ENCODE data around the gene KRTAP10-7.
"Not testable (repeated sequence)": the region's sequence is repeated elsewhere in the genome, so short reads cannot be mapped to it uniquely, and the experiment has no call there.

KRTAP10-7 gene

GRCh38 chr21:44590897-44591800 lies 9.2 kb upstream of the KRTAP10-7 start:
- not testable (repeated sequence) for FAIRE-seq

DNA sequence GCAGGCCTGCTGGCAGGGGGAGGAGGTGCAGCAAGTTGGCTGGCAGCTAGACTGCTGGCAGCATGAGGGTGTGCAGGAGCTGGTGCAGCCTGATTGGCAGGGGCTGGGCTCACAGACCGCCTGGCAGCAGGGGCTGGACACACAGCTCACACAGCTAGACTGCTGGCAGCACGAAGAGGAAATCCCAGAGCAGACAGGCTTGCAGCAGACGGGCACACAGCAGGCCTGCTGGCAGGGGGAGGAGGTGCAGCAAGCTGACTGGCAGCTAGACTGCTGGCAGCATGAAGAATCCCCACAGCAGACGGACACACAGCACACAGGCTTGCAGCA lies 8.6 kb upstream of the KRTAP10-7 start:
- not testable (repeated sequence) for FAIRE-seq

DNA sequence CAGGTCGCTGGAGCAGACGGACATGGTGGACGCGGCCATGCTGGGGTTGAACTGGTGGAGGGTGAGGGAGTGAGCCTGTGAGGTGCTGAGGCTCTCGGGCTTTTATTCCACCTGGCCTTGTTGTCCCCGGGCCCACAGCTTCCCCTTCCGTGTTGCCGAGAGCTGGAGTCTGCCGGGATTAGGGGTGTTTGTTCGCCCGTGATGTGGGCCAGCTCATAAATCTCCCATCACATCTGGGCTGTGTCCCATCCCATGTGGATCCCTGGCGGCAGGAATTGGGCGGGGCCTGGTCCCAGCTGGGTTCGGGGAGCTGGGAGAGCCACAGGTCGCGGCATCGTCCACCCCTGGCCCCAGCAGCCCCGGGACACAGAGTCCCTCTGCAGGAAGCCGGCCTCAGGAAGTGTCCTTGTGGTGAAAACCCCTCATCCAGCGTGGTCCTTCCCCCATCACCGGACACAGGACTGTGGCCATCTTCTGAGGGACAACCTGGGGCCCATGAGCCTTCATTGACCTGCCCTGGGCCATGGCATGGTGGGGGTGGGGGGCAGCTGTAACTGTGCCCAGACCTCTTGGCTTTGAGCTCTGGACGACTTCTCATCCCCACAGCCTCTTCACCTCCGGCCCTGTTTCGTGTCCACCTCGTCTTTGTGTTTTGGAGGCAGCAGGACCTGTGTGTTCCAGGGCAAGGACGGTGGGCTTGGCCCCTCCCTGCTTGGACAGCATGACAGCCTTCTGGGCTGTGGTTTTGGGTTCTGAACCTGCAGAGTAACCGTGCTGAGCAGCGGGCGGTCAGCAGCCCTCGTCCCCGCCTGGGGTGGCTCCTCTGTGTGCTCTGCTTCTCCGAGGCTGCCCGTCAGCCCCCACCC lies 7.7 kb upstream of the KRTAP10-7 start, which contains the start of gene KRTAP10-6:
KRTAP10-6 (minus strand) TSS at position 60 of the 866 bp plus-strand sequence; CDS start at position 39, 21 bp downstream.
- no peak for FAIRE-seq

DNA sequence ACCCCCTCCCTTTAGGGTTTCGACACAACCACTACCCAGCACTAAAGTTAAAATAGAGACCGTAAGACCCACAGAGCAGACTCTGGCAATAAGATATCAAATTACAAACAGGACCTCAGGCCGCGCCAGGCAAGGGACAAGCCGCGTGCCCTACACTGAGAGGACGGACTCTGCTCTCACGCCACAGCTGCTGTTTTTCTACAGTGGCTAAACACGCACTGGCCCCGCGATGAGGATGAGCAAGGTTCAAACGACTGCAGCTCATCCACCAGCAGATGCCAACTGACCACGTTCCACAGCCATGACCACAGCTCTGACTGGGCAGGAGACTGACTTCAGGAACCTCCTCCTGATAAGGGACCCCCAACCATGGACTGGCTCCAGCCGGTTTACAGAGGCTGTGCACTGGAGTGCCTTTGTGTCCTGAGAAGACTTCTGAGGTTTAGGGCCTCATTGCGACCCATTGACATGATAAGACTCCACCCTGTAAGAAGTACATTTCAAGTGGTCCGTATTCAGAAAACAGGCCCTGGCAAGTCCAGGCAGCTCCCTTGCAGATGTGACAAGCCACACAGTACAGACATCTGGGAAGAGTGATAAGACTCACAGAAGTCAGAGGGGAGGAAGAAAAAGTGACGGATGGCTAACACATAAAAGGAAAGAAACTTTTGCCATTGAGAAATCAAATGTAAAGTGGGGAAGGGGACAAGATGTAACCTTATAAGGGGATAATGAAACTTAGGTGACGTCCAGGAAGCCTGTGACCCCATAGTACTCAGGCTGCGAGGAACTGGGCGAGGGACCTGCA lies 6.6 kb upstream of the KRTAP10-7 start:
- FAIRE-seq, result no peak

- FAIRE-seq, result no peak
Observed at GRCh38 chr21:44594406-44594916, 5.9 kb upstream of the KRTAP10-7 start.

DNA sequence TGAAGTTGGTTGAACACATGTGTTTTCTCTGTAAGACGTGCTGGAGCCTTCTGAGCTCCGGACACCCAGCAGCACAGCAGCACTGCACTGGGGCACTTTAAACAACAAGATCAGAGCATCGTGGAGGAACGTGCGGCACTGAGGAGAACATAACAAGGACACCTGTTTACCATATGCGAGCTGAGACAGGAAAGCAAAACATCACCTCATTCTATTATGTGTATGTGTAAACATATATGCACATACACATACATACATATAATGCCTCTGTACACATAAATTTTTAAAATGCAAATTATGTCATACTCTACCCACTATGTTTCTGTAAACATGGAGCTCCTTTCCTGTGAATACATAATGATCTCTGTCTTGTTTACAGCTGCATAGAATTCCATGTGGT lies 4.9 kb upstream of the KRTAP10-7 start:
- no peak for FAIRE-seq

GRCh38 chr21:44596068-44596725 lies 4.2 kb upstream of the KRTAP10-7 start:
- no peak for FAIRE-seq

DNA sequence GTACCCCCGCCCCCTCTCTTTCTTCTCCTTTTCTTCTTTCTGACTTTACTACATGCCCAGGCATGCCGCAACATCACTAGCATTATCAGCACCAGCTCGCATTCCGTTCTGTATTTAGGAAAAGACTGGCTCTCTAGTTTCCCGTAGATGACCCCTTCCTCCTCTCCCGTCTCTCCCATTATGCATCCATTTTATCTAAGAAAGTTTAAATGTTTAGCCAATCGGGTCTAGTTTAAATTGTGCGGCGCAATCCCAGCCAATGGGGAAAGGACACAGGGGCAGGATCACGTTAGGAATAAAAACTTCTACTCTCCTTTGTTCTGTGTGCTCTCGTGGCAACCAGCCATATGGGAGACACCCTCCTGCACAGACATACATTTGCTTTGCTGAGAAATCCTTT lies 2.3 kb upstream of the KRTAP10-7 start:
- FAIRE-seq, result no peak

- no peak for FAIRE-seq
Observed at GRCh38 chr21:44599264-44600029, 950 bp upstream of the KRTAP10-7 start.

DNA sequence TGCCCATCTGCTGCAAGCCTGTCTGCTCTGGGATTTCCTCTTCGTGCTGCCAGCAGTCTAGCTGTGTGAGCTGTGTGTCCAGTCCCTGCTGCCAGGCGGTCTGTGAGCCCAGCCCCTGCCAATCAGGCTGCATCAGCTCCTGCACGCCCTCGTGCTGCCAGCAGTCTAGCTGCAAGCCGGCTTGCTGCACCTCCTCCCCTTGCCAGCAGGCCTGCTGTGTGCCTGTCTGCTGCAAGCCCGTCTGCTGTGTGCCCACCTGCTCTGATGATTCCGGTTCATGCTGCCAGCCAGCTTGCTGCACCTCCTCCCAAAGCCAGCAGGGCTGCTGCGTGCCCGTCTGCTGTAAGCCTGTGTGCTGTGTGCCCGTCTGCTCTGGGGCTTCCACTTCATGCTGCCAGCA lies 694 bp downstream of the KRTAP10-7 start:
- FAIRE-seq, result not testable (repeated sequence)

DNA sequence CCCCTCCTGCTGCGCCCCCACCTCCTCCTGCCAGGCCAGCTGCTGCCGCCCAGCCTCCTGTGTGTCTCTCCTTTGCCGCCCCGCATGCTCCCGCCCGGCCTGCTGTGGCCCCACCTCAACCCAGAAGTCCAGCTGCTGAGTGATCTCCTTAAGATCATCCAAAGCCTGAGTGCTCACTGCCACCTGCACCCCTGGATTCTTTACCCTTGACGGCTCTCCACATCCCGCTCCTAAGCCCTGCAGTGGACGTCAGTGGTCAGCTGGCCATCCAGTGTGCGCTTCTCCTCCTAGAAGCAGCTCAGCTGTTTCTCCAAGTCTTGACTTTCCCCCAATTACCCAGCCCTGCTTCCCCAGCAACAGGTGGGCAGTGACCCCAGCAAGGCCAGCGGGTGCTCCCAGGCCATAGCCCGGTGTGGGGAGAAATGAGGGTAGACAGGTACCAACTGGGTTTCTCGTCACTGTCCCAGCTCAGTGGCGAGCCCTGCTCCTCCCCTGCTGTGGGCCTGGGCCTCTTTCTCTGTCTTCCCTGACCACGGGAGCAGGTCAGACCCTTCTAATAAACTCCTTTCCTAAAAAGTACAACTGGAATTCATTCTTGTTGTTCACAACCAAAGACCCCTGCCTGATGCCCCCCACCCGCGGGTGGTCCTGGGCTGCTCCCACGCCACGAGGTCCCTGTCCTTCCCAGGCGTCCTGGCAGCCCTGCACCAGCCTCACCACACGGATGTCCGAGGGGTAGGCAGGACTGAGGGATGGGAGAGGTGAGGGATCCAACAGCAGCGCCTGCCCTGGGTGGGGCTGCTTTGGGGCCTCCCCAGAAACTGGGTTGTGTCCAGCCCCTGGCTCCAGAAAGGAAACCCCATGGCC lies 1.4 kb downstream of the KRTAP10-7 start:
- FAIRE-seq, result no peak

GRCh38 chr21:44602463-44602850 lies 2.1 kb downstream of the KRTAP10-7 start:
- FAIRE-seq, result no peak

DNA sequence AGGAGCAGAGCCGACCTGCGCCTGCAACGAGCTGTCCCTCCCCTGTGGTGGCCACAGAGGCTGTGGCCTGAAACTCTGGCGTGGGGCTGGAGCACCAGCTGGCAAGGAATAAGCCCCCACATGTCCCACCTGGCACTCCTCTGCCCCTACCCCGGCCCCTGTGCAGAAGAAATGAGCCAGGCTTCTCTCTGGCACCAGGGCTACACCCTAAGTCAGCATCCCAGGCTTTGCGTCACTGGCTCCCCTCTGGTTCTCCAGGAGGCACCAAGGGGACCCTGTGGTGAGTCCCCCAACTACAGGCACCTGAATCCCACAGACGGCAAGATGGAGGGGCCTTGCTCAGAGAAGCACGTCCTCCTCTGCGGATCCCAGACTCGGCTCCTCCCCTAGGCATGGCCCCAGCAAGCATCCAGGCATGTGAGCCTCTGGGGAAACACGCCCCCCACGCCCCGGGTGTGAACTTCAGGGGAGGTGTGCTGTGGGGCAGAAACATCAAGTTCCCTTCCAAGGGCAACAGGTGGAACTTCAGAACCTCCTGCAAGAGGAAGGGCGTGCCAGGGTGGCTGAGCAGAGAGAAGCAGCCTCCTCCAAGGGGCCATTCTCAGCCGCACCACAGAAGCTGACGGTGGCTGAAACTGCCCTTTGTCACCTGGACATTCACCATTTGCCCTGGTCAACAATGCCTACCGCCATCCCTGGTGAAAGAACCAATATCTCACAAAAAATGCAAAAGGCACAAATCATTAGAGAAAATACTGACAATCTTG lies 2.9 kb downstream of the KRTAP10-7 start:
- FAIRE-seq, result no peak

DNA sequence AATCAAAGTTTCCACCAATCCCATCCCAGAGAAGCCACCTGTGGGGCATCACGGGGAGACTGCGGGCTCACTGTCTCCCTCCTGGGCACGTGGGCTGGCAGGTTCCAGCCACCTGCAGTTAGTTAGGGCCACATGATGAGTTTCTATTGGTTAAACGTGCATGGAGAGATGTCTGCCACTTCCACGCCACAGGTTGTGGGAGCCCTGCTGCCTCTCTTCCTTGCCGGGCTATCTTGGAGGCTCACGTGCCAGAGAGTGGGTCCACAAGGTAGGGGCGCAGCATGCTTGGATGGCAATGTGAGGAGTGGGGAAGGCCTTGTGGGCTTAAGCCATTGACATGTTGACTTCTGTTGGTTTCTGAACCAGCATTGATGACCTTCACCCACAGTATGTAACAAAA lies 3.5 kb downstream of the KRTAP10-7 start:
- no peak for FAIRE-seq

DNA sequence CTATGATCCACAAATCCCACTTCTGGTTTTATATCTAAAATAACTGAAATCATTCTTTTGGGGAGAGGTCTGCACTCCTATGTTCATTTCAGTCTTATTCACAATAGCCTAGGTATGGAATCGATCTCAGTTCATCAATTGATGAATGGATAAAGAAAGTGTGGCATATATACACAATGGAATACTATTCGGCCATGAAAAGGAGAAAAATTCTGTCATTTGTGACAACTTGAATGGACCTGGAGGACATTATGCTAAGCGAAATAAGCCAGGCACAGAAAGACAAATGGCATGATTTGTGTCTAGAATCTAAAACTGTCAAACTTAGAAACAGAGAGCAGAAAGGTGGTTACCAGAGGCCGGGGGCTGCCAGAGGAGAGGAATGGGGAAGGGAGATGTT lies 6.1 kb downstream of the KRTAP10-7 start:
- no peak for FAIRE-seq

DNA sequence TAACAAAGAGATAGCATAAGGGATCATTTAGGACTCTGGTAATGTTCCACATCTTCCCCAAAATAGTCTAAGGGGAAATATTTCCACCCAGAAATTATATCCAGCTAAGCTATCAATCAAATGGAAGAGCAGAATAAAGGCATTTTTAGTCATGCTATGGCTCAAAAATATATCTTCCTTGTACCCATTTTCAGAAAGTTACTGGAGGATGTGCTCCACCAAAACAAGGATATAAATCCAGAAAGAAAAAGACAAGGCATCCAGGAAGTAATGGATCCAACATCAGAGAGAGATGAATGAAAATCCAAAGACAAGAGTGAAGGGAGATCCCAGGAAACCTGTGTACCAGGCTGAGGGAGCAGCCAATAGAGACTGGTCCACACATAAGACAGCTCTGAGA lies 8.8 kb downstream of the KRTAP10-7 start:
- no peak for FAIRE-seq

DNA sequence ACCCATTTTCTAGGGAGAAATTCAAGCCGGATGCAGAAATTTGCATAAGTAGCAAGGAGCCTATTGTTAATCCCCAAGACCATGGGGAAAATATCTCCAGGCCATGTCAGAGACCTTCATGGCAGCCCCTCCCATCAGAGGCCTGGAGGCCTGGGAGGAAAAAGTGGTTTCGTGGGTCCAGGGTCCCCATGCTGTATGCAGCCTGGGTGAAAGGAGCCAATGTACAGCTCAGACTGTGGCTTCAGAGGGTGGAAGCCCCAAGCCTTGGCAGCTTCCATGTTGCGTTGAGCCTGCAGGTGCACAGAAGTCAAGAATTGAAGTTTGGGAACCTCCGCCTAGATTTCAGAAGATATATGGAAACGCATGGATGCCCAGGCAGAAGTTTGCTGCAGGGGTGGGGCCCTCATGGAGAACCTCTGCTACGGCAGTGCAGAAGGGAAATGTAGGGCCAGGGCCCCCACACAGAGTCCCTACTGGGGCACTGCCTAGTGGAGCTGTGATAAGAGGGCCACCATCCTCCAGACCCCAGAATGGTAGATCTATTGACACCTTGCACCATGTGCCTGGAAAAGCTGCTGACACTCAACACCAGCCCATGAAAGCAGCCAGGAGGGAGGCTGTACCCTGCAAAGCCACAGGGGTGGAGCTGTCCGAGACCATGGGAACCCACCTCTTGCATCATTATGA lies 9.9 kb downstream of the KRTAP10-7 start:
- not testable (repeated sequence) for FAIRE-seq

- FAIRE-seq, result no peak
Observed at GRCh38 chr21:44611551-44611950, 11.2 kb downstream of the KRTAP10-7 start.

DNA sequence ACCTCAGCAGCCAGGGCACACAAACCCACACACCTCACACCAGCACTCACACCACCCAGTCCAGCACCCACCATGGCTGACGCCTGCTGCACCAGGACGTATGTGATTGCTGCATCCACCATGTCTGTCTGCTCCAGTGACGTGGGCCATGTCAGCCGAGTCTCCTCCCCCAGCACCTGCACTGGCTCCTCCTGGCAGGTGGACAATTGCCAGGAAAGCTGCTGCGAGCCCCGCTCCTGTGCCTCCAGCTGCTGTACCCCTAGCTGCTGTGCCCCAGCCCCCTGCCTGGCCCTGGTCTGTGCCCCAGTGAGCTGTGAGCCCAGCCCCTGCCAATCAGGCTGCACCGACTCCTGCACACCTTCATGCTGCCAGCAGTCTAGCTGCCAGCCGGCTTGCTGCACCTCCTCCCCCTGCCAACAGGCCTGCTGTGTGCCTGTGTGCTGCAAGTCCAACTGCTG lies 11.7 kb downstream of the KRTAP10-7 start, which contains the start of gene KRTAP10-8:
KRTAP10-8 (plus strand) TSS at position 51 of the 458 bp plus-strand sequence; CDS start at position 73, 22 bp downstream.
- FAIRE-seq, result no peak

All from TTC549 (cell line).